HG02798 (cell line): Measurements from ENCODE around the gene HDAC2.
"Not testable (repeated sequence)": the region's sequence is repeated elsewhere in the genome, so short reads cannot be mapped to it uniquely, and the experiment has no call there.

Experiments
- ATAC-seq: cut with Tn5 transposase; IDR thresholded peaks from one replicate; pipeline ENCODE4 v1.9.1; 2021; ENCODE audit warnings: mild to moderate bottlenecking; ENCODE audit not compliant: unreplicated experiment, poor library complexity

HDAC2 gene

DNA sequence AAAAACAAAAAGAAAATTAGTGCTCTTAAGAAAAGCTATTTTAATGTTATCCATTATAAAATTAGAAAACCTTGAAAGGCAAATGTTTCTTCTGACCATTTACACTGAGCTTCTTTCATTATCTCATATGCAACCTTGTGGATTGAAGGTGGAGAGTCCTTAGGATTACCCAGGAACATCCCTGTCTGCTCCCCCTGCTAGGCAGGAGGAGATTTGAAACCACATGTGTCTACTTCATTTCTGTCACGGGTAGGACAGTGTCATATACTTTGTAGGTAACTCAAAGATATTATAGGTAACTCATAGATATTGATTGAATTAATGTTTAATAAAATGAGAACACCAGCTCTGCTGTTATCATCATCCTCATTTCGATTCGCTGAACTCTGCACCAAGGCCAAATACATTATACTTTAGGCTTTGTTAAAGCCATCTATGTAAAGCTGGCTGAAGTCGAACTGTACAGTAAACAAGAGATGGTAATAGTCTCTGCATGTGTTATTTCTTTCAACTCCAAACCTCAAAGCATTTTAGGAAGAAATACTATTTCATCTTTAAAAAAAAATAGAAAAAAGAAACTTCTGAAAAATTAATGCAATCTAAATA, 49.5 kb downstream of the HDAC2 start:
- ATAC-seq, result no peak

DNA sequence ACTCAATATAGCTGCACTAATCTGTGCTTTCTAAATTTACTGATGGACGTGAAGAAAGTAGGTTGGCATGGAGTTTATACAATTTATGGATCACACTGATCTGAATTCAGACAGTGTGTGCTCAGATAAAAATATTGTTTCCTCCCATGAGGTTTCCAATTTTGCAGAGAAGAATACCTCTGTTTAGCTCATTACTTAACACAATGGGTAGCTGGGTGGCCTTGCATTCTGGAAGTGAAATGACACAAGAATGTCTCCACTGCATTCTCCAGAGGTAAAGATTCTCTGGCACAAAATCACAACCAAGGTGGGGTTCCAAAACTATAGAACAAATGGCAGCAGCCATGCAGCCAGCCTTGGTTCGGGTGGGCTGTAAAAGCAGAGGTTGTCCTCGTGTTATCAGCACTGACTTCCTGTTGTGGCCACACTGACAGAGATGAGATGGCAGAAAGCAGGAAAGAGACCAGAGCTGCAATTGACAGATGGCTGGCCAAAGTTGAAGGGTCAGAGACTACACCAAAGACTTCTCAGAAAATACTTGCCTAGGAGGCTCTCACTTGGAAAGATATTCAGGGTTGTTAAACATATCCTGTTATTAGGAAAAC, 50.2 kb downstream of the HDAC2 start:
- ATAC-seq, result peak; percentile 70

DNA sequence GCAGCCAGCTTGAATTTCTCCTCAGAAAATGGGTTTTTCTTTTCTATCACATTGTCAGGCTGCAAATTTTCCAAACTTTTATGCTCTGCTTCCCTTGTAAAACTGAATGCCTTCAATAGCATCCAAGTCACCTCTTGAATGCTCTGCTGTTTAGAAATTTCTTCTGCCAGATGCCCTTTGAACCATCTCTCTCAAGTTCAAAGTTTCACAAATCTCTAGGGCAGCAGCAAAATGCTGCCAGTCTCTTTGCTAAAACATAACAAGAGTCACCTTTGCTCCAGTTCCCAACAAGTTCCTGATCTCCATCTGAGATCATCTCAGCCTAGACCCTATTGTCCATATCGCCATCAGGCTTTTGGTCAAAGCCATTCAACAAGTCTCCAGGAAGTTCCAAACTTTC, 60.7 kb downstream of the HDAC2 start:
- not testable (repeated sequence) for ATAC-seq

DNA sequence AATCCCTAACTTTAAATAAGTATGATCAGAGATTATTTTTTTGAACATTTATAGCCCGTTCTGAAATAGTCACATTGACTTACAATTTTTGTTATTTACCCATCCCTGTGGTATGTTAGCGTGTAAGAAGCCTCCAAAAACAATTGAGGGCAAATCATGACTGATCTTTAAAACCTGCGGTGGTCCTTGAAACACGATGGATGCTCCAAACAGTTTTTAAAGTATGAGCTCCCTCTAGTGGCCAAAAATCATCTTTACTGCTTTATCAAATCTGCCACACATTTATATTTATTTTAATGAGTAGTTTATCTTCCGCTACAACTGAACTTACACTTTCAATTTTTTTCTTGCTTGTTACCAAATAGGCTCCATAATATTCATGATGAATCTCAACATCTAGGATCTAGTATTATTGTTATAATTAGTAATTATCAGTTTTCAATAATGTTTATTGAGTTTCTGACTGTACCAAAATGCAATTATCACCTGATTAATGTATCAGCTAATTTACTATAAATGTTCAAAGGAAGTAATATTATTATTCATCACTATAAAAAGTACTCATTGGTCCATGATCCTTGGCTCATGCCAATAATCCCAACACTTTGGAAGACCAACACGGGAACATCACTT, 61.6 kb downstream of the HDAC2 start:
- ATAC-seq, result peak; percentile 69

DNA sequence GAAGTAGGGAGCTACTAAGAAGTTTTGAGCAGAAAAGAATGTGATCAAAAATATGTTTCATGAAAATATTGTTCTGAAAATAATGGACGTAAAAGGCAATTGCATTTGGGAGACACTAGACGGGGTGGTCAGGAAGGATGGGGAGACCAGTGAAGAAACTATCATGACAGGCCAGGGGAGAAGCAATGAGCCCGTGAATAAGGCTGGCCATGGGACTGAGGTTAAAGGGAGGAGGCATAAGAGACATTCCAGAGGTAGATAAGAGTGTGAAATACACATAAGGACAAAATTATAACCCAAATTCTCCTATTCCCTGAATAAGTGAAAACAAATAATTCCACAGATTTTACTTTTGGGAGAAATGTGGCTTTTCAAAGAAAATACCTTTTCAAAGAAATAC, 62.1 kb downstream of the HDAC2 start:
- no peak for ATAC-seq

DNA sequence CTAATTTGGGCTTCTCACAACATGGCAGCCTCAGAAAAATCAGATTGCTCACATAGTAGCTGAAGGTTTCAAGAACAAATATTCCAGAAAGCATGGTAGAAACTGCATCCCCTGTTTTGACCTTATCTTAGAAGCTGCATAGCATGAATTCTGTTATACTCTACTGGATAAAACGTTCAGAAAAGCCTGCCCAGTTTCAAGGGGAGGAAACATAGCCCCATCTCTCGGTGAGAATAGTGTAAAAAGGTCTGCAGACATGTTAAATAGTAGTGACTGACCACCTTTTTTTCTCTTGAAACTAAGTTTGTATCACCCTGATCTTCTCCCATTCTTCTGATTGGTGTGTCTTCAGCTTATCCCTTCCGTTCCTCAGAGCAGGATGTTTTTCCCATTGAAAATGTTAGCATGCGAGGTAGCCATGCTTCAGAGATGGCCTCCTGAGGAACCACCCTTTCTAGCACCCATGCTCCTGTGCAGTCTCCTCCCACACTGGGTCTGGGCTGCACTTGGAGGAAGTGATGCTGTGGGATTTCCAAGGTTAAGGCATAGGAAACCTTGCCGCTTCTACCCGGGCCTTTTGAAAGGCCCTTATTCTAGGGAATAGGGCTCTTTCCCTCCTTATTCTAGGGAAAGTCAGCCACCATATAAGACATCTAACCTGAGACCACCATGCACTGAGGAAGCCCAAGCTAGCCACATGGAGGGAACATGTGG, 63.7 kb downstream of the HDAC2 start:
- no peak for ATAC-seq

DNA sequence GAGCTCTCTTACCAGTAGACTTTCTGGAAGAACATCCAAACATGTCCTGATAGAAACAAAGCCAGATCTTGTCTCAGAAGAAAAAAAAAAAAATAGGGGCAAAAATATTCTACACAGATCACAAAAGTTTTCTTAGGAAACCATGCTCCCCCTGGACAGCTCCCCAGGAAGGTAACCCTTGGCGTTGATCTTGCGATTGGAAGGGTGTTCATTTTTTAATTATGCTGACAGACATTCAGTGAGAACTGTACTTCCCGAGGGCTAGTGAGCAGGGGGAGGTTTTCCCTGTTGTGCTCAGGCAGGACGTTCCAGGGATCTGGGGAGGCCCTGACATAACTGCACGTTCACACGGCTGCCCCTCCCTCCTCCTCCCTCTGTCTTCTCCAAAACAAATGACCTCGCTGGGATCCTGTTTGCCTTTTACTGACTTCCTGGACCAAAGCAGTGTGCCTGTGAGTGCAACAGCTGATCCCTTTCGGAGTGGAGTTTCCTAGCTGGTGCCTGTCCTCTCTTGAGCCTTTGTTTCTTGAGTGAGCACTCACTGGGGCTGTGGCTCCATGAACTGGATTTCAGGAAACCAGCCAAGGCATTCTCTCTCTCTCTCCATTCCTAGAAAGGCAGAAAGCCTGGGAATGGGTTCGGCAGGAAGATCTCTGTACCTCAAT, 67.2 kb downstream of the HDAC2 start:
- ATAC-seq, result no peak

DNA sequence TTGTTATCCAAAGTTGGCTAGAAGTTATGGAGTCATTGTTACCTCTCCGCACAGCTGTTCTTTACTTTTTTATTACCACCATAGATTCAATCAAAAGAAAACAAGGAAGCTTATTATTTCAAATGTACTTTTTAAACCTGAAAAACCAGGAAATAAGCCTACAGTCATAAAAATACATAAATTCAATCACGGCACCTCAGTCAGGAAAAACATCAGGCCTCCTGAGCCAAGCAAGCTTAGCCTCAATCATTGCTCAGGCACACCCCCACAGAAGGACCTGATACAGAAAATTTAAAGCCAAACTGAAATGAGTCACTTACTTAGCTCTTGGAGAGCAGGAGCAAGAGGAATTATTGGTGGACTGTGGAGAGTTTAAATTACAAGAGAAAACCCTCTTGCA, 69.5 kb downstream of the HDAC2 start:
- ATAC-seq, result no peak

DNA sequence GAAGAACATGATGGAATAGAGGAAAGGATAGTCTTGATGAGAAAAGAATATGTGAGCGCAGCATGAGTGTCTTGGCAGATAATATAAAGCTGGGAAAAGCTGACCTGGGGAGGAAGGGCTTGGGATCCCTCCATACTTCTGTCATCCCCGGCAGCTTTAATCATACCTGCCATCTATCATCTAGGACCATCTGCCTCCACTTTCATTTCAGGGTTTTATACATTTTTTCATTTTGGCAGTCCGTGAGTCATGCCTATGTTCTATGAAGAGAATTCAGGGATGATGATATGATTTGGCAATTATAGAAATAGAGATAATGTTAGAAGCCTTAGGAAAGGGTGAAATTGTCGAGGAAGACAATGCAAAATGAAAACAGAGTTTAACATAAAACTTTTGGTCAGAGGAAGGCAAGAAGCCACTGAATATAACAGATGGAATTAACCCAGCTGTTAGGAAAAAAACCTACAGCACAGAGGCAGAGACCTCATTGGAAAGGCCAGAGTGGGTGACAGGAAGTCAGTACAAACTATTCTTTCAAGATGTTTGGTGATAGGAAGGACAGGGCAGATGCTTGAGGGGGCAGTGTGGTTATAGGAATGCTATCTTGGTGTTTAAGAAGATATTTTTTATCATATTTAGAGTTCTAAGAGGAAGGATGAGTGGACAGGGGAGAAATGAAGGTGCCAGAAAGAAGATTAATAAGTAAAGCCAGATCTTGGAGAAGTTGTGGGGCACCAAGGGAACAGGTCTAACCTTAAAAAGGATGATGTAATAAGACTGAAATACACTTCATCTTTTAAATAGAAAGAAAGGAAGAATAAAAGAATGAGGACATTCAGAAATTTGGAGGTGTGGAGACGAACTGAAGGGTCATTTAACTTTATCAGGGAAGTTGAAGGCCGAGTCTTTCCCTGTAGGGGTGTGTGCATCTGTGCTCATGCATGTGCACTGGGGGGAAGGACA, 76.0 kb downstream of the HDAC2 start:
- no peak for ATAC-seq

DNA sequence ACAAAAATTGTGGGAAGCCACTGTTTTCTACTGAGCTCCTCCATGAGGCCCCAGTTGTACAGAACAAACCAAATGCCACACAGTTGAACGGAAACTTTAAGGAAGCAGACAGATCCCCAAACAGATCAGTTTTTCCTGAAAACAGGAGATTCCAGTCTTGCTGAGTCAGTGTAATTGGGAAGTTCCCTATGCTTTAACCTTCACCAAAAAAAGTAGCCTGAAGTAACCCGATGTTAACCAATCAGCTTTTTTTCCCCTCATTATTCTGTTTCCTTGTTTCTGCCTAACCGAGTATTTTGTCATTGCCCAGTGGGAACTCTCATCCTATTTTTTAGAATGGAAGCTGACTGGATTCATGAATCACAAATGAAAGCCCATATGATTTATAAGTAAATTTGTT, 77.1 kb downstream of the HDAC2 start:
- no peak for ATAC-seq

DNA sequence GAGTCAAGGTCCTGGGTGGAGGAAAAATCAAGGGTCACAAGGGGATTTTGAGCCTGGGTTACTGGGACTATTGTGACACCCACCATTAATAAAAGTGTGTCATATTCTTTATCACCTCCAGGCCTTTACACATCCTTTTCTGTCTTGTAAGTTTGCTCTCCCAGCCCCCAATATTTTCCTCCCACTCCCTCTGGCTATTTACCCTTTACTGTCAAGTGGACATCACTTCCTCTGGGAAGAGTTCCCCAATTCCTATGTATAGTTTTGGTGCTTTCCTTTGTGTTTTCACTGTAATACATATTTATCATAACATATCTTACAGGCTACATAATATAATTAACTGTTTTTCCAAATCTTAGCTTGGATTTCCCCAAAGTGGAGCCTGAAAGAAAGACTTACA, 77.5 kb downstream of the HDAC2 start:
- no peak for ATAC-seq

DNA sequence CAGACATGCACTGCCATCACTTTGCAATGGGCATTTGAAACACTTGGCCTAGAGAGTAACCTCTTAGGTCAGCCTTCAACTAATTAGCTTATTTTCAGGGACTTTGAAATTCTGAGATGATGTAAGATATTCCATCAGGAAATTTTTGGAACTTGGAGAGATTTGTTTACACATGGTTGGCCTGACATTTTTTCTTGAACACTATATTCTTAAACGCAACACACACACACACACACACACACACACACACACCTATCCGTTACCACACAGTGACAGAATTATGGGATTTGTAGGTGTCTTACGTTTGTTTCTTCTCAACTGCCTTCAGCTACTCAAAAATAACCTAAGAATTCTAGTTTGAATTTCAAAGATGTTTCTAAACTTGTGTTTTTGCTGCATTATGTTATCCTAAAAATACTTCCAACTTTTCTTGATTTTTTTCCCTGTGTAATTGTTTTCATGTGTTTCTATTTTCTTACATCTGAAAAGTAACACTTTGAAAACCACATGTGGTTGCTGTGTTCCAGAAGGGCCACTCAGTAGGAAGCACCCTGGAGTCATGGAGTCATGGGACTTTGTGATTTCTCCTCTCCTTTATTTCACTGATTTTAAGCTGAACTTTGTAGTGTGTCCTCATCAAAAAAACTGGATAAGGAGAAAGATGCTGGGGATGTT, 81.9 kb downstream of the HDAC2 start:
- ATAC-seq, result no peak

DNA sequence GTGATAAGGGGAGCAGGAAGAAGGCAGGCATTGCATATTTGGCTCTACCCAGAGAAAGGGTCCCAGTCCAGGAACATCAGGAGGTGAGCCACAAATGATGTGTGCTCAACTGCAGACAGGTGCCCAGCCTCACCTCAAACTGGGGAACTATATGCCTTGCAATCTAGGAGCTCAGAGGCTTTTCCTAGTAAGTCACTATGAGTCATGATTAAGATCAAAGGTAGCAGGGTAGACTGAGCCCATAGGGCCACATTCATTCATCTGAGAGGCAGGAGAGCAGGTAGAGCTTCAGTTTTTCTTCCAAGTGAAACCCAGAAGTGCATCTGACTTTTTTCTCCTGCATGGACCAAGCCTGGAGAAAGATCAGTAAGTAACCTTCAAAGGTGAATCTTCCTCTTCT, 82.5 kb downstream of the HDAC2 start:
- ATAC-seq, result no peak

DNA sequence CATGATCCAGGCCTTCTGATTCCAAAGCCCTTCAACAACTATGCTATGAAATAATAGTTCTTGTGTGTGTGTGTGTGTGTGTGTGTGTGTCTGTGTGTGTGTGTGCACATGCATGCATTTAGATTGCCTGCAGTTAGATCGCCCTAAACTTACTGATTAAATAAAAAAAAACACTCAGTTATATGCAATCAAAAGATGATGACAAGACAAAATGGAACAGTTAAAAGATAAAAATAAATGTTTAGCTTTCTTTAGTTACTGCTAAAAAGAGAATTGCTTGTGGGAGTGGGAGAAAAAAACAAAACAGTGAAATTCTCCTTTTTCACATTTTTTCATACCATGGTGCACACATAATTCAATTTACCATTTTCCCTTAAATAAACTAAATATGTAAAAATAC, 84.4 kb downstream of the HDAC2 start:
- ATAC-seq, result no peak

DNA sequence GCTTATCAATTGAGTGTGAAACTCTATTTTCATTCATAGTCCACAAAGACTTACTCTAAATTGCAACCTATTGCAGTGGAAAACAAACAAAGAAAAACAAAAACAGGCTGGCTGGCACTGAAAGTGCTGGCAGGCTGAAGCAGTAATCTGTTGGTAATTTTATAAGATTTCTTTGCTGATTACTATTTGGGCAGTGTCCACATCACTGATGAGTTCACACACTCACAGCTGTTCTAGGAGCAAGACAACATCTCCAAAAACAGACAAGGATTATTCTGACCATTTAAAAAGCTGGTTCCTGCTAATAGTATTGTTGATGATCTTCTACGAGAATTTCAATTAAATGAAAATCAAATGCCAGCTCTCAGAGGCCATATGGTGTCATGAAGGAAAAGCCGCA, 86.9 kb downstream of the HDAC2 start:
- no peak for ATAC-seq
